Liver (tissue), 3 donors: Measurements from ENCODE around the gene IREB2.

Experiments used
- ATF3 ChIP-seq: IDR thresholded peaks from 2 replicates; pipeline ENCODE4 v1.6.1; 2016; ENCODE audit warnings: antibody characterized with exemption
- CTCF ChIP-seq: fragments of 150-350 bp; IDR thresholded peaks from 2 replicates; pipeline ENCODE4 v1.5.1; 2017; ENCODE audit warnings: improper control_type of control experiment, low read depth, low read length; ENCODE audit not compliant: missing input control
- GABPA ChIP-seq, 2 donors: IDR thresholded peaks in 1 of 2; conservative IDR thresholded peaks in 1 of 2; 2 replicates each; pipeline ENCODE4 v1.6.1; 2016; ENCODE audit warnings: antibody characterized with exemption in 2 of 2, mild to moderate bottlenecking in 1 of 2, moderate library complexity in 1 of 2
- HNF4A ChIP-seq, 2 donors: conservative IDR thresholded peaks; 2 replicates each; pipeline ENCODE4 v1.6.1; 2016; ENCODE audit warnings: antibody characterized with exemption in 2 of 2, mild to moderate bottlenecking in 2 of 2
- MAX ChIP-seq: IDR thresholded peaks from 2 replicates; pipeline ENCODE4 v1.6.1; 2016; ENCODE audit warnings: antibody characterized with exemption
- RAD21 ChIP-seq, 2 donors: IDR thresholded peaks; 2 replicates each; pipeline ENCODE4 v1.6.1; 2016; ENCODE audit warnings: antibody characterized with exemption in 2 of 2, mild to moderate bottlenecking in 2 of 2
- REST ChIP-seq: IDR thresholded peaks from 2 replicates; pipeline ENCODE4 v1.6.1; 2016; ENCODE audit warnings: antibody characterized with exemption, mild to moderate bottlenecking
- RXRA ChIP-seq, 2 donors: IDR thresholded peaks; 2 replicates each; pipeline ENCODE4 v1.6.1; 2017 to 2018; ENCODE audit warnings: antibody characterized with exemption in 2 of 2, mild to moderate bottlenecking in 1 of 2
- SP1 ChIP-seq: IDR thresholded peaks from 2 replicates; pipeline ENCODE4 v1.6.1; 2018; ENCODE audit warnings: antibody characterized with exemption, mild to moderate bottlenecking
- TAF1 ChIP-seq: conservative IDR thresholded peaks from 2 replicates; pipeline ENCODE4 v1.6.1; 2016; ENCODE audit warnings: antibody characterized with exemption, mild to moderate bottlenecking
- YY1 ChIP-seq: IDR thresholded peaks from 2 replicates; pipeline ENCODE4 v1.6.1; 2016; ENCODE audit warnings: antibody characterized with exemption, mild to moderate bottlenecking
- donor health status: healthy.
- donor health status: healthy.

GRCh38 chr15:78444255-78444654 is 6.2 kb downstream of the IREB2 start:
- TF ChIP-seq CTCF, result no peak
- TF ChIP-seq REST, result no peak
- TF ChIP-seq YY1, result no peak
- TF ChIP-seq SP1, result no peak
- no peak for TF ChIP-seq TAF1
- TF ChIP-seq MAX, result no peak
- TF ChIP-seq RAD21 (IDR thresholded peaks at IDR 0.05), result no peak
- no peak for TF ChIP-seq RXRA (IDR thresholded peaks at IDR 0.05)
- no peak for TF ChIP-seq ATF3
- no peak for TF ChIP-seq GABPA (IDR thresholded peaks at IDR 0.05 in 1 of 2, conservative IDR thresholded peaks at IDR 0.05 in 1 of 2)
- no peak for TF ChIP-seq HNF4A (conservative IDR thresholded peaks at IDR 0.05)
